Panc1 (cell line): ENCODE data around the gene LMBR1L. TPM values are rescaled to one million over a fixed set of nuclear protein-coding genes. Genes with fewer than 3 reads are reported as not detected.

Source experiments
- ATAC-seq: fragments of 200-7000 bp; cut with Tn5 transposase; 2 replicates; pipeline ENCODE4 v1.9.1; 2020; ENCODE audit warnings: mild to moderate bottlenecking, moderate library complexity
- BruUV-seq: library from RNA; stranded (reverse); fragments of 400-500 nt; replicated peaks from 2 replicates; lab custom pipeline; 2021; lab: Mats Ljungman, UMichigan
- CTCF ChIA-PET: fragments of 300-600 bp; sonication (Branson Sonifier 250); formaldehyde crosslinking; loops from one replicate; lab custom pipeline; 2022; ENCODE audit warnings: antibody characterized with exemption; lab: Charles Lee
- POLR2A ChIA-PET: fragments of 300-600 bp; sonication (Branson Sonifier 250); formaldehyde crosslinking; loops from one replicate; lab custom pipeline; 2022; ENCODE audit warnings: antibody characterized with exemption; lab: Charles Lee
- DNase-seq: peaks from one replicate; pipeline ENCODE4 v3.0.0-alpha.2; 2010; ENCODE audit warnings: low read depth, low spot score
- H3K27ac ChIP-seq: 2 replicates; pipeline ENCODE4 v1.5.1; 2011; ENCODE audit warnings: mild to moderate bottlenecking, low read length, inconsistent platforms
- H3K27me3 ChIP-seq: fragments of 200-500 bp; sonication (Bioruptor generic); 2 replicates; pipeline ENCODE4 v1.6.0; 2014; ENCODE audit warnings: low read length, inconsistent platforms; ENCODE audit not compliant: control insufficient read depth, insufficient read depth
- H3K36me3 ChIP-seq: fragments of 200-500 bp; sonication (Bioruptor generic); 2 replicates; pipeline ENCODE4 v1.5.1; 2014; ENCODE audit warnings: inconsistent platforms, mild to moderate bottlenecking, low read length, moderate library complexity; ENCODE audit not compliant: control insufficient read depth, insufficient read depth
- H3K4me1 ChIP-seq: 2 replicates; pipeline ENCODE4 v1.5.1; 2011; ENCODE audit warnings: inconsistent platforms, mild to moderate bottlenecking, low read length, moderate library complexity; ENCODE audit not compliant: control insufficient read depth, insufficient read depth
- H3K4me3 ChIP-seq, 2 experiments: 2 replicates each; pipeline ENCODE4 v1.5.1; 2011 to 2012; ENCODE audit warnings: low read depth in 2 of 2, low read length in 2 of 2, mild to moderate bottlenecking in 2 of 2, inconsistent platforms in 1 of 2, moderate library complexity in 1 of 2
- H3K9me3 ChIP-seq: fragments of 200-500 bp; sonication (Bioruptor generic); 2 replicates; pipeline ENCODE4 v1.5.1; 2014; ENCODE audit warnings: low read depth, mild to moderate bottlenecking, inconsistent platforms, low read length, moderate library complexity; ENCODE audit not compliant: control insufficient read depth, insufficient read depth
- CTCF ChIP-seq: fragments of 450-650 bp; IDR thresholded peaks from 2 replicates; pipeline ENCODE4 v1.5.1; 2017; ENCODE audit warnings: mild to moderate bottlenecking
- POLR2AphosphoS5 ChIP-seq: IDR thresholded peaks from 2 replicates; pipeline ENCODE4 v1.6.1; 2012; ENCODE audit warnings: mild to moderate bottlenecking, low read depth, low read length, moderate library complexity
- REST ChIP-seq, 2 experiments: IDR thresholded peaks; 2 replicates each; pipeline ENCODE4 v1.6.1; 2011 to 2012; ENCODE audit warnings: low read depth in 2 of 2, control low read depth in 1 of 2, low read length in 1 of 2, mild to moderate bottlenecking in 1 of 2, moderate library complexity in 1 of 2; ENCODE audit not compliant: insufficient read depth in 1 of 2
- SIN3A ChIP-seq: IDR thresholded peaks from 2 replicates; pipeline ENCODE4 v1.6.1; 2012; ENCODE audit warnings: low read depth, mild to moderate bottlenecking, low read length, moderate library complexity, borderline replicate concordance; ENCODE audit not compliant: insufficient read depth
- TCF7L2 ChIP-seq: IDR thresholded peaks from 2 replicates; pipeline ENCODE4 v1.6.1; 2011; ENCODE audit warnings: mild to moderate bottlenecking, low read depth, low read length, inconsistent platforms
- in situ Hi-C: cut with HindIII; loops from 2 replicates; pipeline ENCODE4 v1.10.0; 2016; ENCODE audit warnings: low sequenced_read_pairs, low pct_unique_long_range_greater_than_20kb
- intact Hi-C: fragments of 100-400 bp; cut with micrococcal nuclease; formaldehyde crosslinking; loops from one replicate; pipeline ENCODE4 v1.10.0; 2022; ENCODE audit not compliant: unreplicated experiment
- total RNA-seq: library from RNA; stranded (reverse); gene quantifications from one replicate; pipeline ENCODE4 v1.2.1, GENCODE V29; 2021; ENCODE audit not compliant: unreplicated experiment

Gene LMBR1L
- total RNA-seq, 1 experiment from 2014 or later = 34.4 TPM

GRCh38 chr12:49054096-49054495, 56.6 kb downstream of the LMBR1L start:
- peaks cover 28% of the 10 kb centered on the region for H3K4me1 ChIP-seq
- no peak overlapping the region for H3K27ac ChIP-seq
- TF ChIP-seq REST (IDR thresholded peaks at IDR 0.05; ENCODE audit: insufficient read depth in 1 of 2, low read depth in 2 of 2, low read length in 1 of 2) (no peak), SIN3A (no peak), CTCF (no peak), TCF7L2 (no peak), POLR2AphosphoS5 (no peak)
- BruUV-seq = no TSS peak
- in situ Hi-C loops = no loop called here
- no peaks in the 10 kb centered on the region for H3K27me3 ChIP-seq
- no peaks in the 10 kb centered on the region for H3K9me3 ChIP-seq
- ATAC-seq (no peak), DNase-seq (no peak)
- intact Hi-C loops = no loop called here
- ChIA-PET POLR2A (no interaction called here), CTCF (no interaction called here)
- no peak overlapping the region for H3K4me3 ChIP-seq
- H3K36me3 ChIP-seq = peaks cover 26% of the 10 kb centered on the region

GRCh38 chr12:49052451-49053208, 58.0 kb downstream of the LMBR1L start:
- CTCF ChIA-PET = no interaction called here
- intact Hi-C loops = no loop called here
- TF ChIP-seq SIN3A (no peak), REST (IDR thresholded peaks at IDR 0.05; ENCODE audit: insufficient read depth in 1 of 2, low read depth in 2 of 2, low read length in 1 of 2) (no peak), CTCF (no peak), TCF7L2 (no peak), POLR2AphosphoS5 (no peak)
- DNase-seq = no peak
- TSS peak; percentile 16 for BruUV-seq
- Histone ChIP-seq H3K27ac (no peak overlapping the region), H3K9me3 (no peaks in the 10 kb centered on the region), H3K36me3 (peaks cover 34% of the 10 kb centered on the region), H3K27me3 (no peaks in the 10 kb centered on the region), H3K4me3 (no peak overlapping the region), H3K4me1 (peaks cover 22% of the 10 kb centered on the region)
- POLR2A ChIA-PET = no interaction called here
- no peak for ATAC-seq
- in situ Hi-C loops = no loop called here
